GM12874 (cell line): ENCODE measurements around the gene C16orf96.
A peak's percentile ranks its signal among the peaks of the same experiment; 100 is the strongest.

Source experiments
- CTCF ChIP-seq: IDR thresholded peaks from 2 replicates; pipeline ENCODE4 v1.5.1; 2011; ENCODE audit warnings: low read depth, mild to moderate bottlenecking, control low read depth, low read length, moderate library complexity; ENCODE audit not compliant: insufficient read depth

Gene C16orf96

GRCh38 chr16:4556112-4556511 is at the start of gene C16orf96:
Gene C16orf96 (plus strand): TSS chr16:4556340. CDS start chr16:4556490, 150 bp downstream.
- TF ChIP-seq CTCF: no peak

- peak; percentile 88 for TF ChIP-seq CTCF
Observed at GRCh38 chr16:4506450-4506849, 49.7 kb upstream of the C16orf96 start.

DNA sequence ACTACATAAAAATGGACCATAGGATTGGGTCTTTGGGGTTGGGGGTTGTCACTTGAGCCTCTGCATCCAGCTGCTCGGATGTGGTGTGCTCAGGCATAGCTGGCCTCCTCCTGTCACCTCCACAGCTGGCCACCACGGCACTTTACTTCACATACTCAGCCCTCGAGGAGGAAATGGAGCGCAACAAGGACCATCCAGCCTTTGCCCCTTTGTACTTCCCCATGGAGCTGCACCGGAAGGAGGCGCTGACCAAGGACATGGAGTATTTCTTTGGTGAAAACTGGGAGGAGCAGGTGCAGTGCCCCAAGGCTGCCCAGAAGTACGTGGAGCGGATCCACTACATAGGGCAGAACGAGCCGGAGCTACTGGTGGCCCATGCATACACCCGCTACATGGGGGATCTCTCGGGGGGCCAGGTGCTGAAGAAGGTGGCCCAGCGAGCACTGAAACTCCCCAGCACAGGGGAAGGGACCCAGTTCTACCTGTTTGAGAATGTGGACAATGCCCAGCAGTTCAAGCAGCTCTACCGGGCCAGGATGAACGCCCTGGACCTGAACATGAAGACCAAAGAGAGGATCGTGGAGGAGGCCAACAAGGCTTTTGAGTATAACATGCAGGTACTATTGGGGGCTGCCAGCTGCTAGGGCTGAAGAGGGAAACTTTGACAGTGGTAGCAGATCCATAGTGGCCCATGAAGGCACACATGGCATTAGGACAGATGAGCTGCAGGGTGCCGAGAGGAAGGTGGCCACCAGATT is 48.4 kb upstream of the C16orf96 start:
- TF ChIP-seq CTCF: no peak

DNA sequence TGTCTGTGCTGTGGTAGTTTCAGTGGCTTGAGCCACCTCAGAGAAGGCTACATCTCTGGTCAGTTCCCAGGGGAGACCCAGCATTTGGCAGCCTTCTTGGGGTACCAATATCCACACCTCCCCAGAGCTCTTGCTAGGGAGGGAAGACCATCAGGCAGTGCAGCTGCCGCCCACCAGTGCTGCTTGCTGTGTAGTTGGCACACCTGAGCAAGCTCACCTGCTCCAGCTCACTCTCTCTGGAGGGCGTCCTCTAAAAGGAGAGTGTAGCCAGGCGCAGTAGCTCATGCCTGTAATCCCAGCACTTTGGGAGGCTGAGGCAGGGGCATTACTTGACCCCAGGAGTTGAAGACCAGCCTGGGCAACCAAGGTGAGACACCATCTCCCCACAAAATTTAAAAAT is 47.3 kb upstream of the C16orf96 start:
- TF ChIP-seq CTCF: no peak

DNA sequence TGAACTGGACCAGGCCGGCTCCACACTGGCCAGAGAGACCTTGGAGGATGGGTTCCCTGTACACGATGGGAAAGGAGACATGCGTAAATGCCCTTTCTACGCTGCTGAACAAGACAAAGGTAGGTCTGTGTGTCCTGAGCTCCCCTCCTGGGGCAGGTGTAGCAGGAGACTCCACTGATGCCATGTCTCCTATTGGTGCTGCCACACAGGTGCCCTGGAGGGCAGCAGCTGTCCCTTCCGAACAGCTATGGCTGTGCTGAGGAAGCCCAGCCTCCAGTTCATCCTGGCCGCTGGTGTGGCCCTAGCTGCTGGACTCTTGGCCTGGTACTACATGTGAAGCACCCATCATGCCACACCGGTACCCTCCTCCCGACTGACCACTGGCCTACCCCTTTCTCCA is 46.7 kb upstream of the C16orf96 start:
- no peak for TF ChIP-seq CTCF

- no peak for TF ChIP-seq CTCF
Observed at GRCh38 chr16:4510131-4510530, 46.0 kb upstream of the C16orf96 start.

DNA sequence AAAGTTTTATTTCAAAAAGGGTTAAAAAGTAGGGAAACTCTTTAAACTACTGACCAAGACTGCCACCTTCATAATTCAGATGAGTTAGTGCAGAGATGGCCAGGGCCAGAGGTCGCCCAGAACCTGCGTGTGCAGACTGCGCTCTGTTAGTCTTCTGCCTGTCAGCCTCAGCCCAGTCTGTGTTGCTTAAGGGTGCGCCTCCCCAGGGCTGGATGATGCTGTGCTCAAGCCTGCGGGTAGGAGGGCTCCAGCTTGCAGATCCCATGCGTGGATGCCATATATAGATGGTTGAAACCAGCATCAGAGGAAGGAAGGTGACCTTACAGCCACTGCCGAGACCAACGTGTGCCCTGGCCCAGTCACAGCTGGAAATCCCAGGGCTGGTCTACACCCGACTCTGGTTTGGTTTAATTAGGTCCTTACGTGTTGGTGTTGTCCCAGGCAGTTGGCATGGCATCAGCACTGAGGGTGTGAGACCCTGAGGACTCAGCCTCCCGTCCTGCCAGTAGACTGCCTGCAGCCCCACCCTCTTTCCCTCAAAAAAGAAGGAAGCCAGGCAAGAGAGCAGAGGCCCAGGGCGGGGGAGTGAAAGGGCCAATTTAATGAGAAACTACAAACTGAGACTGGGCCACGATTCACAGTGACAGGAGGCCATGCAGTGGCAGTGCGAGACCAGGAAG is 45.3 kb upstream of the C16orf96 start:
- TF ChIP-seq CTCF: no peak
